Measurements from ENCODE around the gene TMEM212.

DNA sequence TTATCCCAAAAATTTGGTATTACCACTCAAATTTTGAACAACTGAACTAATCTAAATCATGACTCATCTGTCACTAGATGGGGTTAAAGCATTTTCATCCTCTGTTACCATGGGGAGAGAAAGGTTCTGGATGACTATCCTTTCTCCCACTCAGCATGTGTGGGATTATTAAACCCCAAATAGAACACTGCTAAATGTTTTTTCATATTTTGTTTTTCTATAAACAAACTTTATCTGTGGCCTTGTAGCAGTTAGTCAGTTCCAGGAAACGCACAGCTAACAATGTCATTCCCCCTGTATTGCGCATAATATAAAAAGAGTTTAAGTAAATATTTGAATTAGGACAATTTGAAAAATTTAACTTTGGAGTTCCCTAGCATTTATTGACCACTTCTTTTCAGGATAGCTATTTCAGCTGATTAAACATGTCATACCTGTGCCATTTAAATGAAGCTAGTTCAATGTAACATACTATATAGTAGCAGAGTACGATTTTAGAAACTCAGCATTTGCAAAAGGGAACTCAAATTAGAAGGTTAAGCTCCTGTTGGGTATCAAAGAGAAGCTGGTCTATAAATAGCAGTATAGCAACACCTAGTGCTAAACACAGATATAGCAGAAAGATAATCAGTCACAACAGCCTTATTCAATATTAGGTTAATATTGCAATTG lies 9.2 kb upstream of the TMEM212 start:
- TF ChIP-seq GATA2 (IDR thresholded peaks at IDR 0.05; ENCODE audit: low read depth, low read length) (no peak), GATA3 (IDR thresholded peaks at IDR 0.05; ENCODE audit: low read depth, low read length) (no peak)

Measured in SH-SY5Y (cell line).